Activated CD8-positive, alpha-beta memory T cell treated with anti-CD3 and anti-CD28 coated beads, Interleukin-2, amount 50 U/mL, for 48 hours (primary cell): ENCODE data around the gene GJB2.
"Not testable (repeated sequence)": the region's sequence is repeated elsewhere in the genome, so short reads cannot be mapped to it uniquely, and the experiment has no call there.

Source experiments
- DNase-seq: peaks from one replicate; pipeline ENCODE4 v3.0.0-alpha.2; 2020

Gene GJB2

GRCh38 chr13:20165417-20166257, 27.1 kb downstream of the GJB2 start:
- no peak for DNase-seq

GRCh38 chr13:20161951-20162300, 30.8 kb downstream of the GJB2 start:
- DNase-seq: no peak

GRCh38 chr13:20161275-20161950, 31.3 kb downstream of the GJB2 start:
- DNase-seq: peak; percentile 82

GRCh38 chr13:20160306-20161274, 32.1 kb downstream of the GJB2 start, which contains the start of gene GJA3:
TSS of gene GJA3 (minus strand) at chr13:20161052. CDS start at chr13:20143288, 17,764 bp downstream.
- peak; percentile 82 for DNase-seq

- DNase-seq: no peak
Observed at GRCh38 chr13:20159646-20160305, 33.0 kb downstream of the GJB2 start.

- DNase-seq: no peak
Observed at GRCh38 chr13:20157151-20157796, 35.5 kb downstream of the GJB2 start.

GRCh38 chr13:20156702-20157101, 36.0 kb downstream of the GJB2 start:
- DNase-seq: no peak

- not testable (repeated sequence) for DNase-seq
Observed at GRCh38 chr13:20153290-20153689, 39.4 kb downstream of the GJB2 start.

GRCh38 chr13:20151612-20152011, 41.1 kb downstream of the GJB2 start:
- DNase-seq: no peak

GRCh38 chr13:20151016-20151415, 41.7 kb downstream of the GJB2 start:
- no peak for DNase-seq

- no peak for DNase-seq
Observed at GRCh38 chr13:20150561-20150960, 42.2 kb downstream of the GJB2 start.

GRCh38 chr13:20149762-20150161, 43.0 kb downstream of the GJB2 start:
- DNase-seq: no peak

- no peak for DNase-seq
Observed at GRCh38 chr13:20148501-20149183, 44.1 kb downstream of the GJB2 start.

- DNase-seq: no peak
Observed at GRCh38 chr13:20146381-20146780, 46.4 kb downstream of the GJB2 start.

- peak; percentile 35 for DNase-seq
Observed at GRCh38 chr13:20145521-20145920, 47.2 kb downstream of the GJB2 start.

GRCh38 chr13:20144141-20144850, 48.4 kb downstream of the GJB2 start:
- peak; percentile 32 for DNase-seq

GRCh38 chr13:20142927-20143480, 49.7 kb downstream of the GJB2 start:
- DNase-seq: no peak

GRCh38 chr13:20142023-20142926, 50.5 kb downstream of the GJB2 start:
- no peak for DNase-seq
